ENCODE data around the gene PDZRN4.
"Not testable (repeated sequence)": the region's sequence is repeated elsewhere in the genome, so short reads cannot be mapped to it uniquely, and the experiment has no call there.

Gene PDZRN4

DNA sequence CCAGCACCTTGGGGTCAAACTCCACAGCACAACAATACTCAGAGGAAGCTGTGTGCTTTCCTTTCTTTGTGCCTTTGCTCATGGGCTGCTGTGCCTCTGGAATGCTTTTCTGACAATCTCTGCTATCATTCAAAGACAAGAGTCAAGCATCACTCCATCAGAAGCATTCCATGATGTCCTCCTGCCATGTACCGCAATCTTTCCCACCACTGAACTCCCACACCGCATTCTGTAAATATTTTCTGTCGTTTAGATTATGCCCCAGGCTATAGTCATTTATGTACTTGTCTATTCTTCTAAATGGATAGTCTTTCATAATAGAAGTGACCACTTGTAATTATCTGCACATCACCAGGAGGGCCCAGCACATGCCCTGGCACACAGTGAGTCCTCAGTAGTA is 327.8 kb downstream of the PDZRN4 start:
- DNase-seq = no peak

DNA sequence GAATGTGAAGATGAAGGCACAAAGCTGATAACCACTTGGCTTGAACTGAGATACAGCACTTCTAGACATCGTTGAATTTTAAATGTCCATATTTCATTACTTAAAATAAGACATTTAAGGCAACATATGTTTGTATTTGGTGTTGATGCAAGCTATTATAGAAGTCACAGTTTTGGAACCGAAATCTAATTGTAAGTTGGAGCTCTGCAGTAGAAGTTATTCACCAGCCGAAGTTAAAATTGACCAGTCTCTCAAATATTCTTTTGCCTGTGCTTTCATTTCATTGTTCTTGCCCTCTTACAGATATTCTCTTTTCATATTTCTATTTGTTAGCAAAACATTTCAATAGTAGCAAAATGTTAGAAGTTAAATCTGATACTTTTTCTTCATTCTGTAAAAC is 332.7 kb downstream of the PDZRN4 start:
- DNase-seq = no peak

DNA sequence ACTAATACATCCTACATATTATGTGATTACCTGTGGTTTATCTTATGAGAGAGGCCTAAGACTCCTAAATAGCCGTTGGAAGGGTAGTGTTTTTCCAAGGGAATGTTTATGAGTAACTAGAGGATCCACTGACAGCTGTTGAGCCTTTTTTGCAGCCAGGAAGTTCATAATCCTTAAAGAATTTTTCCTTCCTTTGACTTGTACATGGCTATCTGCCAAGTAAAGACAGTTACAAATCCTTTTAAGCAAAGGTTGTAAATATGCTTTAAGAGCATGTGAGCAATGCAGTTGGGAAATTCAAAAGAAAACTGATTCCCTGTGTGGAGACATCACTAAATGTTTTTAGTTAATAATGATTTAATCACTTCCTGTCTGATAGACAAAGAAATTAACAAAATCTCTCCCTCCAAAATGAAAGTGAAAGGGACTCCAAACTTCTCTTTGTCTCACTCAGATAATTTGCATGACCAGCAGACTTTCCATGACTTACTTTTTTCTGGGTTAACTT is 333.8 kb downstream of the PDZRN4 start:
- DNase-seq = no peak

DNA sequence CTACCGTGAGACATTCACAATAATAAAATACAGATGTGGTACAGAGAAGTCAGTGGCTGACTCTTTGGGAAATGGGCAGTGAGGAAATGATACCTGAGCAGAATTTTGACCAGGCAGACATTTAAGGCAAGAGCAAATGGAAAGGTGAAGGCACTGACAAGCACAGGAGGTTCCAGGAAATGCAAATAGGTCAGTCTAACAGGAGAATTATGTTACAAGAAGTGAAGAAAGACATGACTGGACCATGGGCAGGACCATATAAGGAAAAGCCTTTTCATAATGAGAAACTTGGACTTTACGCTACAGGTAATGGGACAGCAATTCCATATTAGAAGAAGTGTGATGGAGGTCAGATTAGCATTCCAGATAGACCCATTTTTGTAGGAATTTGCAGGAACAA is 338.9 kb downstream of the PDZRN4 start:
- no peak for DNase-seq

DNA sequence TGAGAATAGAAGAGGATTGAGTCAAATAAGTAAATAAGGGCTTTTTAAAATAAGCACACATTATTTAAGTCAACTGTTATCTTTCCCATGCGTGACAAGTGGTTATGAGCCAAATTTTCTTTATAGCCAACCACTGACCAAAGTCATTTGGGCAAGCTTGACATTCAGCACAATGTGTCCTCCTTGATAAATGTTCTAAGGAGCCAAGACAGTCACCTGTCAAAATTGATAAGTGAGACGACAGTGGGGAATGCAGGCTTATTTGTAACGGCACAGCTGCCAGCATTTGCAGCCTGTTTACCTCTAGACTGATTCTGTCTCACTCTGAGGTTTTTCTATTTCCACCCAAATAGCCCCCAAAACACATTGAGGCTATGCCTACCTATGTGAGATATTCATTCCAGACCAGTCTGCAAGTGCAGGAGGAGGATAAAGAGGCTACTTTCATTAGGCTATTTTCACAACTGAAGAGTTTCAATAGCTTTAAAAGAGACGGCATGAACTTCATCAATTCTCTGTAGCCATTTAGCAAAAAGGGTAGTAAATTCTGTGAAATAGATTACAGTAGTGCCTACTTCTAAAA is 339.5 kb downstream of the PDZRN4 start:
- no peak for DNase-seq

DNA sequence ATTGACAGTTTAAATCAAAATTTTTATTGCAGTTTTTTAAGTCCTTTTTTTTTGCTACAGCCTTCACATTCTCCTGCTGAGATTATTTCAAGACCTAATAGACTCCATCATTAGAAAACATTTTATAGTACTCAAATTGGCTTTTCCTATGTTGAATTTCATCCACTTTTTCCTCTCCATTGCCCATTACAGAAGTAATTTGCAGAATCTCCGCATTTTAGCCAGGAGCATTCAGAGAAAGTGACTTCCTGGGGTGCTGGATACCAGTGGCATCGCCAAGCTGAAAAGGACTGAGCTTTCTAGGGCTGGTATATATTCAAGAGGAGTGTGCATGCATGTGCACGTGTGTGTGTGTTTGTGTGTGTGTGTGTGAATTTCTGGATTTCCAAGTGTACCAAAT is 340.8 kb downstream of the PDZRN4 start:
- DNase-seq = no peak

DNA sequence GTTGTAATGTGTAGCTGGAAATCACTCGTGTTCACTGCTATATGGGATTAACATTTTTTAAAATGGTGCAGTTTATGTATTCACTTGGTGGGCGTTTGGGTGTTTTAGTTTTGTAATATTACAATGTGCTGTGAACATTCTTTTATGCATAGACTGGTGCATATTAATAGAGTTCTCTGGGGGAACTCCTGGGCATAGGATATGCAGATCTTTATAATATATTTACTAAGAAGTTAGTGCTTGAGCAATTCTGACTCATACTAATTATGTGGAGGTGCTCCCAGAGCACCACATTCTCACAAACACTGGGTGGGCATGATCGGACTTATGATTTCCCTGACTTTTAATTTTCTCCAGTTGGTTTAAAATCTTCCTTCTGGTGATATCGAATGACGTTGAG is 342.3 kb downstream of the PDZRN4 start:
- no peak for DNase-seq

DNA sequence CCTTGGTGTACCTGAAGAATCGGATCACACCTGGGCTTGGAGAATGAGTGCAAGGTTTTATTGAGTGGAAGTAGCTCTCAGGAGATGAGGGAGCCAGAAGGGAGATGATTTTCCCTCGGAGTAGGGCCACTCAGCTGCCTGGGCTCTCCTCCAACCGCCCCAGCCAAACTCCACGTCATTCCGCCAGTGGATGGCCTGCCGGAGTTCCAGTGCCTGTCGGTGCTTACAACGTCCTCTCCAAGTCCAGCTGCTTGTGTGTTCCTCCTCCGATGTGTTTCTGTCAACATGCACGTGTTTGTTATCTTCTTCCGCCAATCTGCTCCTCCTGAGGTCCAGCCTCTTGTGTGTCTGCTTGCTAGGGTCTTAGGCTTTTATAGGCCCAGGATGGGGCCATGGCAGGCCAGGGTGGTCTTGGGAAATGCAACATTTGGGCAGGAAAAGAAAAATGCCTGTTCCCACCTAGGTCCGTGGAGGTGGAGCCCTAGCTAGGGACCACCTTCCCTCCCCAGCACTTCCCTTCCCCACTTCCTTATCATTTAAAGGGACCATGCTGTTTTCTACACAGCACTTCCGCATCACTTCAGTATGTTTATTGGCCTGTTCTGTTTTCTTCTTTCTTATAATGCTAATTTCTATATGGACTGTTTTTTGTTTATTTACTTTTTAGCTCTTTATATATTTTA is 343.2 kb downstream of the PDZRN4 start:
- DNase-seq = no peak

DNA sequence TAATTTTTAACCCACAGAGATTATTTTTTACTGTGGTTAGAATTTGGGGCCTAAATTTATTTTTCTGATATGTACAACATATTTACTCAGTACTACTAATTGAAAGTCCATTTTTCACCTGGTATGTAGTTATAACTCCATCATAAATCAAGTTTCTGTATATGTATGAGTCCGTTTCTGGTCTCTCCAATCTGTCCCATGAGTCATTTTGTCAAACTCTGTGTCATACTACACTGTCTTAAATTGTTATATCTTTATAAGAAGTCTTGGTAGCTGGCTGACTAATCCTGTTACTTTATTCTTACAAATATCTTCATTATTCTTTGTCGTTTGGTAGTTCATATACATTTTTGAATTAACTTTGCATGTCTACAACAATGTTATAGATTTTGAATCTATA is 344.0 kb downstream of the PDZRN4 start:
- DNase-seq = no peak

DNA sequence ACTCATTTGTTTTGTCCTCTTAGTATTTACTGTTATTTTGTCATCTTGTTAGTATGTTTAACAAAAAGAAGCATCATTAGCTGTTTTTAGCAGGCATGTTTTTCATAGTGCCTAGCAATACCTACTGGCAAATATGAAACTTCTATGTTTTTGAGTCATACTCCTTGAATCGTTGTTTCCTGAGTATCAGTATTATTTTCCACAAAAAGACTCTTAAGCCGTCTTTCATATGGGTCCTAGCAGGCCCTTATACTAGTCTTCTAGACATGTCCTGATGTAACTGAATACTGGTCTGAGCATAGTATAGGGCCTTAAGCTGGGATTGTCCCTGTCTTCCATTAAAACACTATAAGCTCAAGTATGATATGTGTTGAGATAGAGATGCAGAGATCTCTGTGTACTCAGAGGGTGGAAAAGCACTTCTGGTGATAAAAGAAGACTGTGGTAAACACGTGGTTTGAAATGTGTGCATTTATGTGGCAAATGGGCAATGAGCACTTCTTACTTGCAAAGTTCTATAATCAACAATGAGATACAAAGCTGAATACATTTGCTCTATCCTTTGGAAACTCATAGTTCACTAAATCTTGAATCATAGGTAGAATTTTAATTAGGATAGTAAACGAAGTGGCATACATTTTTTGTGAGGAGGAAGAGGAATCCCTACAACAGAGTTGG is 348.8 kb downstream of the PDZRN4 start:
- no peak for DNase-seq

DNA sequence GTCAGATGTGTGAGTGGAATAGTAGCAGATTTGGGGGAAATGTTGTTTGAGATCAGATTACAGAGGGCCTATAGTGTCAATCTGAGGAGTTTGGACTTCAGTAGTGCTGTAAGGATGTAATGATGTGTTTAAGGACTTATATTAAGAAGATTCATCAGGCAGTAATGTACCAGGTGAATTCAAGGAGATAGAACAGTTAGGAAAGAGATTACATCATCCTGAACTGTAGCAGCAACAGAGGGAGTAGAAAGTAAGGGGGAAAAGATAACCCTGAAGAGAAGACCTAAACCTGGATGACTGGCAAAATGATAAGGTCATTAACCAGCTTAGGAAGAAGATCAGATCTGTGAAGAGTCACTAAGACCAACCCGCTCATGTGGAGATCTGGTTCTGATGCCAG is 349.4 kb downstream of the PDZRN4 start:
- DNase-seq = no peak

DNA sequence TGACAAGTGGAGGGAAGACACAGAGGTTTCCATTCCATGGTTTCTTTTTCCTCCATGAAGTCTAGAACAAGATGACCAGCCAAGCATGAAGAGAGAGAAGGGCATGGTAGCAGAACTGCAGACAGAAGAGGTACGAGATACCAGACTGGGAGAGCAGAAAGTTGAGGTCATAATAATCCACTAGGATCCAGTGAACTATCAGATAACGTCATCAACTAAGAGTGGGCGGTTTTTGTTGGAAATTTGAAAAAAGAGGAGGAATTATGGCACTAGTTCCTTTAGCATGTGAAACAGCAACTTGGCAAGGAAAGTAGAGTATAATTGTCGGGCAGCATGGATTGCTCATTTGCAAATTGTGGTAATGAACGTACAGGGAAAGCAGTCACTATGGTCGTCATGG is 357.6 kb downstream of the PDZRN4 start:
- no peak for DNase-seq

DNA sequence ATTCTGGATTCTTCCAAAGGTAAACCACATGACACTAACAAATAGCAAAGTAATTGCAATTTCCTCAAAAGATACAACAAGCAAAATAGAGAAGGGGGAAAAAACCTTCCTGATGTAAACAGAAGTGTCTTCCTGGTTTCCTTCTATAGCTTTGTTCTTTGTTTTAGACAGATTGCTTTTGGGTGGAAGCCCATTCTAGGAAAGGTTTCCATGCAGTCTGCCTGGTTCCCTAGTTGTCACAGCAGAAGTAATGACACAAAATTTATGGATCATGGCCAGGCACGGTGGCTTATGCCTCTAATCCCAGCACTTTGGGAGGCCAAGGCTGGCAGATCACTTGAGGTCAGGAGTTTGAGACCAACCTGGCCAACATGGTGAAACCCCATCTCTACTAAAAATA is 359.0 kb downstream of the PDZRN4 start:
- not testable (repeated sequence) for DNase-seq

DNA sequence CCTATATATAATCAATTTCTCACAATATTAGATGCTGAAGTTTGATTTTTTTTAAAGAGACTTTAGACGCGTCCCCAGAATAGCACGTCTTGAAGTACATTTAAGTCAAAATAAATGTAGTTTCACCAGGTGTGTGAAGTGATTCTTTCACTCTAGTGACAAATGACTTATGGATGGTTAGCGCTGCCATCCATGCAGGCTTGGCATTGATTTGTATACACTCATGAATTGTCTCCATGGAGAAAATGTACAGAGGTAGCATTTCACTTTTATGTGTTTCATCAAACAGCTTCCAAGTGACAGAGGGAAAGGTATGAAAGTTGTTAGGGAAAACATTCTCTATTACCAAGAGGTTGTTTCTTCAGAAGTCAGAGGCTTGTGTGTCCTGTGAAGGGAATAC is 360.8 kb downstream of the PDZRN4 start:
- DNase-seq = no peak

DNA sequence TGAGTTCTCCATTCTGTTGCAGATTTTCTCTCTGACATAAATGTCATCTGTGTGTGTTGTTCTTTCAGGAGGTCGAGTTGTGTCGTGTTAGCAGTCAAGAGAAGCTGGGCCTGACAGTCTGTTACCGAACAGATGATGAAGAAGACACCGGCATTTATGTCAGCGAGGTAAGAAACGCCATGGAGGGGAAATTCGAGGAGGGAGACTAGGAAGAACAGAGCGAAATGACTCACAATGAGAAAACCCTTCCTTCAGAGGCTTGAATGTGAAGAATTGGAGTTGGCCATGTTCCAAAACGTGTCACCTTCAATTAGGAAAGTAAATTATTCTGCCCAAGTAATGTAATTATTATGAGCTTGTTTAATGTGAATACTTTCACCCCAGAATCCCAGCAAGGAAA is 364.5 kb downstream of the PDZRN4 start:
- DNase-seq = no peak

DNA sequence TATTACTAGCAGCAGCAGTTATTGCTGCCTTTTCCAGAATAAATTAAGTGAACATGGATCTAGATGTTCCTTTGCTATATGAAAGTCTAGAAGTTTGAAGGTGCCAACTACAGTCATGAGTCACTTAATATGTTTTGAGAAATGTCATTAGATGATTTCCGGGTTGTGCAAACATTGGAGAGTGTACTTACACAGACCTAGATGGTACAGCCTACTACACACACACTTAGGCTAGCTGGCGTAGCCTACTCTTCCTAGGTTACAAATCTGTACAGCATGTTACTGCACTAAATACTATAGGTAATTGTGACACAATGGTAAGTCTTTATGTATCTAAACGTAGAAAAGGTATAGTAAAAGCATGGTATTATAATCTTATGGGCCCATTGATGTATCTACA is 368.1 kb downstream of the PDZRN4 start:
- no peak for DNase-seq

DNA sequence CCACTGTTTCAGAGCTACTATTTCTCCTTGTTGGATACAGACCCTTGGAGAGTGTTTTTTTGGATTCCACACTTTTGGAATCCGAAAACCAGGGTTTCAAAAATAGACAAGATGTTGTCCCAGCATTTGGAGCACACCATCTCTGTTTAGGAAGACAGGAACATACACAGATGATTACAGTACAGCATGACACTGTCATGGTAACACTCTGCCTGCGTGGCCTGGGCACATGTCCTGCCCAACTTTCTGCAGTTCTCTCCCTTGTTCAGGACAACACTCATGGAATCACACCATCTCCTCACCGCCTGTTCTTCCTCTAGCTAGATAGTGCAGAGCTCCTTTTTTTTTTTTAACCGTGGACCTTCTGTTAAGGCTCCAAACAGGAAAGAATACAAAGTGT is 369.2 kb downstream of the PDZRN4 start:
- DNase-seq = no peak

DNA sequence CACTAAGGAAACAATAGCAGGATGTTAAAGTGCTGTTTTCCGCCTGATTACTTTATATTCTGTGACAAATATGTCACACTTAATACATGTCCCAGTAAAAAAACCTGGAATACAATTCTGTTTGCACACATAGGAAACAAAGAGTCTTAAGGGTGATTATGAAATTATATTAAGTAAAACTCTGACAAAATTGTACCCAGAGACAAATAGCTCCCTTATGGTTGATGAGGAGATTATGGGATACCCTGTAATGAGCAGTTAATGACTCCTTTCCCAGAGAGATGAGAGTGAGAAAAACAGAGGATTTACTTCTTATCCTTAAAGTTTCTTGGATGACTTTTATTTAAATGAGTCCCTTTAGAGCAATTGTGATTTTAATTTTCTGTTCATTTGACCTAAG is 370.6 kb downstream of the PDZRN4 start:
- no peak for DNase-seq

DNA sequence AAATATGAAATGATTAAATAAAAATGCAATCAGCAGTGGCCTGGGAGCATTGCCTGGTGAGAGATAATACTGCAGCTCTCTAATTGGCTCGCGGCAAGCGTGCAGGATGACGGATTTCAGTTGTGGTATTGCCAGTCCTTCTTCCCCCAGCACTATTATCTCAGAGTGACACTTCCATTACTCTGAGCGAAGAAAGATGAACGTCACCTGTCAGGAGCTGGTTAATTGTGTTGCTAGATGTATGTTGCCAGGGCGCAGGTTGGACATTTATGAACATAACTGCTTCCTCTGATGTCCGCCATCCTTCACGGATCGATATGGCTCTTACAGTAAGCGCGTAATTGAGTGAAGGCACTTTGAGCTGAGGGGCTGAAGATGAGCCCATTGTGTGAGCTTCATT is 374.9 kb downstream of the PDZRN4 start:
- DNase-seq = no peak

DNA sequence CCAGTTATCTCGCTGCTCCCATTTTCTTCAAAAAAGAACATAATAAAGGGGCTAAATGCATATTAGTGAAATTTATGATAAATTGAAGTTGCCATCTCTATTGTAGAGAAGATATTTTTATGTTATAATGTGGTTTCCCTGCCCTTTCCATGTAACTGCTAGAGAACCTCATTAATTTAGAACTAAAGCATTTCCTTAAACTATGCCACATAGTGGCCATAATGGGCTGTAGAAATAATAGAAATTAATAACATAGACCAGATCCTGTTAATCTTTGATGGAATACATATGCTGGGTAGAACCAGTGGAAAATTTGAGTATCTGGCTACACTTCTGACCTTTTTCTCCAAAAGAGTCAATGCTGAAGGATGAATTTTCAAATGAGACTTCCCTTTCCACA is 376.7 kb downstream of the PDZRN4 start:
- DNase-seq = no peak

DNA sequence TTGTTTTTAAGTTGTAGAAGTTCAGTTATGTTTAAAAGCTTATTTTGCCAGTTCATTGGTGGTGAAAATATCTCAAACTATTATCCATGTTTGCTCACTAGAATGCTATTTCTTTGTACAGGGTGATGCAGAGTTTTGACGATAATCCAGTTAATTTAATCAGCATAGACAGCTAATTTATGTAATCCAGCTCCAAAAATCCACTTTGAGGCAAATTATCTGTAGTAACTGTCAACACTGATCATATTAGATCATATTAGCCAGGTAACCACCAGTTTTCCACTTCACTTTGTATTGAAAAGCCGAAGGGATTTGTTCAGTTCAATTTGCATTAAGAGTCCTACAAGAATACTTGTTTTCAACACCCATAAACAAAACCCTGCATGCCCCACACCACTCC is 378.6 kb downstream of the PDZRN4 start:
- no peak for DNase-seq

DNA sequence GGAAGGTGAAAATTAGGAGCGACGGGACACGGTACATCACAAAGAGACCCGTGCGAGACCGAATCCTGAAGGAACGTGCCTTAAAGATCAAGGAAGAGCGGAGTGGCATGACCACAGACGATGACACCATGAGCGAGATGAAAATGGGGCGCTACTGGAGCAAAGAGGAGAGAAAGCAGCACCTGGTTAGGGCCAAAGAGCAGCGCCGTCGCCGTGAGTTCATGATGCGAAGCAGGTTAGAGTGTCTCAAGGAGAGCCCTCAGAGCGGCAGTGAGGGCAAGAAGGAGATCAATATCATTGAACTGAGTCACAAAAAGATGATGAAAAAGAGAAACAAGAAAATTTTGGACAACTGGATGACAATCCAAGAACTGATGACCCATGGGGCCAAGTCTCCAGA is 385.3 kb downstream of the PDZRN4 start:
- DNase-seq = no peak

DNA sequence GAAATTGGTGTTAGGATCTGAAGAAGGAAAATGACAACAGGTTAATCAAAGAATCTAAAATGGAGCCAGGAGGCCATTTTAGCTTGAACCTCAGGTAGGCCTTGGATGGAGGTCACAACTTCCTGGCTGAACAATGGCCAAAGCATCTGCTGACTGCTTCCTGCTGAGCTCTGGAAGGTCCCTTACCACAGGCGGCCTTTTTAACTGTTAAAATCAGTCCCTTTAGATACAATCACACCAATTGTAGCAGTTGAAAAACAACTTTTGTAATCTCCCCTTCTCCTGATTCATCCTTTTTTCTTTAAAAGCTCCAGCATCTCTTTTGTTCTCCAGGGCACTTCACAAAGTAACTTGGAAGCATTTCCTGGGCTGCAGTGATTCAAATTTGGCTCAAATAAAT is 388.8 kb downstream of the PDZRN4 start:
- DNase-seq = no peak

DNA sequence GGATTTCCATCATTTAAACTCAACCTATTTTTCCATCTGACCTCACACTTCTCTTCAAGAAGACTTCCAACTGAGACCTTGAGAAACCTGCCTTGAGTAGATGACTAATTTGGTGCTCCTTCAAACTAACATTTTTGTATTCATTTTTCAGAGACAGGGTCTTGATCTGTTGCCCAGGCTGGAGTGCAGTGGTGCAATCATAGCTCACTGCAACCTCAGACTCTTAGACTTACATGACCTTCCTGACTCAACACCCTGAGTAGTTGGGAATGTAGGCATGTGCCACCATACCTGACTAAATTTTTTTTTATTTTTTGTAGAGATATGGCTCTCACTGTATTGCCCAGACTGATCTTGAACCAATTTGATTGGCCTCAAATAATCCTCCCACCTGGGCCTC is 389.9 kb downstream of the PDZRN4 start:
- DNase-seq = no peak

DNA sequence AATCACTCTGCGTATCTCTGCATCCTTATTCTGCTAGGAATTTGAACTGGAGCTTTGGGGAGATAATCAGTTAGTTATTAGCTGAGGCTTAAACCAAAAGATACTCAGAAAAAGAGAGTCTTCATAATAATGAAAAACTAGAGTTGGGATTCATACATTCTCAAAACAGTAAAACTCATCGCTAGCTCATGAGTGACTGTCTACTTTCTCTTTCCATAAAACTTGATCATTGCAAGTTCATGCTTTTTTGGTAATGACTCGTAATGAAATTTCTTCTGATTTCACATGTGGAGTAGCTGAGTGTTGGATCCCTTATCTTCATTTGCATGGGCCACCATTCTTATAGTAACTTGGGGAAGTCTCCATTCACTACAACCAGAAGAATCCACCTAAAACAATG is 397.7 kb downstream of the PDZRN4 start:
- no peak for DNase-seq
